Measurements from ENCODE around the gene UBE2H. TPM values are rescaled to one million over a fixed set of nuclear protein-coding genes. Genes with fewer than 3 reads are reported as not detected.
"Not testable (repeated sequence)": the region's sequence is repeated elsewhere in the genome, so short reads cannot be mapped to it uniquely, and the experiment has no call there.

UBE2H gene
- total RNA-seq, 1 experiment from 2014 or later: 115 TPM

- H3K36me3 Mint-ChIP-seq (ENCODE audit: insufficient read depth, unreplicated experiment): peaks cover 33% of the 10 kb centered on the region
- no peaks in the 10 kb centered on the region for H3K27me3 Mint-ChIP-seq (ENCODE audit: unreplicated experiment)
- H3K9me3 Mint-ChIP-seq (ENCODE audit: low read depth, unreplicated experiment): peaks cover 3% of the 10 kb centered on the region
- TF ChIP-seq CTCF (IDR thresholded peaks at IDR 0.05; ENCODE audit: unreplicated experiment): no peak
- no TSS peak for BruUV-seq (replicated peaks)
- DNase-seq: no peak
- CTCF ChIA-PET: interaction anchor here (0.6 kb wide), 2 partner anchors 8 to 11 kb away, joined by 3 to 5 read pairs; no protein-coding TSS in a partner anchor
- no peak overlapping the region for H3K27ac Mint-ChIP-seq (ENCODE audit: unreplicated experiment)
- no peak overlapping the region for H3K4me3 Mint-ChIP-seq (ENCODE audit: low read depth, unreplicated experiment)
- intact Hi-C loops (cut with micrococcal nuclease; ENCODE audit: unreplicated experiment): no loop called here
- peaks cover 69% of the 10 kb centered on the region for H3K4me1 Mint-ChIP-seq (ENCODE audit: low read depth, unreplicated experiment)
Observed at GRCh38 chr7:129902788-129903422, 49.9 kb downstream of the UBE2H start.

- DNase-seq: no peak
- no peaks in the 10 kb centered on the region for H3K9me3 Mint-ChIP-seq (ENCODE audit: low read depth, unreplicated experiment)
- H3K27ac Mint-ChIP-seq (ENCODE audit: unreplicated experiment): no peak overlapping the region
- intact Hi-C loops (cut with micrococcal nuclease; ENCODE audit: unreplicated experiment): no loop called here
- H3K4me3 Mint-ChIP-seq (ENCODE audit: low read depth, unreplicated experiment): no peak overlapping the region
- peaks cover 28% of the 10 kb centered on the region for H3K36me3 Mint-ChIP-seq (ENCODE audit: insufficient read depth, unreplicated experiment)
- H3K27me3 Mint-ChIP-seq (ENCODE audit: unreplicated experiment): no peaks in the 10 kb centered on the region
- no peak for TF ChIP-seq CTCF (IDR thresholded peaks at IDR 0.05; ENCODE audit: unreplicated experiment)
- CTCF ChIA-PET: interaction anchor here (0.6 kb wide), 1 partner anchor 55 kb away, joined by 3 read pairs; no protein-coding TSS in a partner anchor
- no TSS peak for BruUV-seq (replicated peaks)
- H3K4me1 Mint-ChIP-seq (ENCODE audit: low read depth, unreplicated experiment): peaks cover 61% of the 10 kb centered on the region
Observed at GRCh38 chr7:129898502-129899160, 54.1 kb downstream of the UBE2H start.

- Mint-ChIP-seq H3K9me3 (ENCODE audit: low read depth, unreplicated experiment) (no peaks in the 10 kb centered on the region), H3K4me1 (ENCODE audit: low read depth, unreplicated experiment) (peaks cover 67% of the 10 kb centered on the region), H3K36me3 (ENCODE audit: insufficient read depth, unreplicated experiment) (peaks cover 28% of the 10 kb centered on the region), H3K27ac (ENCODE audit: unreplicated experiment) (no peak overlapping the region), H3K4me3 (ENCODE audit: low read depth, unreplicated experiment) (no peak overlapping the region), H3K27me3 (ENCODE audit: unreplicated experiment) (no peaks in the 10 kb centered on the region)
- intact Hi-C loops (cut with micrococcal nuclease; ENCODE audit: unreplicated experiment): no loop called here
- CTCF ChIA-PET: no interaction called here
- TF ChIP-seq CTCF (IDR thresholded peaks at IDR 0.05; ENCODE audit: unreplicated experiment): no peak
- BruUV-seq (replicated peaks): no TSS peak
- DNase-seq: no peak
Observed at GRCh38 chr7:129898007-129898406, 54.8 kb downstream of the UBE2H start.

GRCh38 chr7:129896568-129897382 lies 56.0 kb downstream of the UBE2H start:
- CTCF ChIA-PET: interaction anchor here (0.6 to 1.2 kb wide), 3 partner anchors 10 to 112 kb away, joined by 3 to 10 read pairs (median 6); no protein-coding TSS in a partner anchor
- Mint-ChIP-seq H3K27ac (ENCODE audit: unreplicated experiment) (peak overlapping the region; percentile 39), H3K4me1 (ENCODE audit: low read depth, unreplicated experiment) (peaks cover 68% of the 10 kb centered on the region), H3K27me3 (ENCODE audit: unreplicated experiment) (no peaks in the 10 kb centered on the region), H3K9me3 (ENCODE audit: low read depth, unreplicated experiment) (no peaks in the 10 kb centered on the region), H3K4me3 (ENCODE audit: low read depth, unreplicated experiment) (no peak overlapping the region), H3K36me3 (ENCODE audit: insufficient read depth, unreplicated experiment) (peaks cover 27% of the 10 kb centered on the region)
- TF ChIP-seq CTCF (IDR thresholded peaks at IDR 0.05; ENCODE audit: unreplicated experiment): no peak
- intact Hi-C loops (cut with micrococcal nuclease; ENCODE audit: unreplicated experiment): no loop called here
- DNase-seq: no peak
- no TSS peak for BruUV-seq (replicated peaks)

GRCh38 chr7:129894184-129894583 lies 58.6 kb downstream of the UBE2H start:
- intact Hi-C loops (cut with micrococcal nuclease; ENCODE audit: unreplicated experiment); DNase-seq; H3K27ac Mint-ChIP-seq (ENCODE audit: unreplicated experiment); H3K4me3 Mint-ChIP-seq (ENCODE audit: low read depth, unreplicated experiment); H3K27me3 Mint-ChIP-seq (ENCODE audit: unreplicated experiment); BruUV-seq (replicated peaks); H3K9me3 Mint-ChIP-seq (ENCODE audit: low read depth, unreplicated experiment): not testable (repeated sequence)
- CTCF ChIA-PET: interaction anchor here (0.6 to 1.4 kb wide), 3 partner anchors 10 to 246 kb away, joined by 3 to 5 read pairs (median 3); no protein-coding TSS in a partner anchor
- peaks cover 56% of the 10 kb centered on the region for H3K4me1 Mint-ChIP-seq (ENCODE audit: low read depth, unreplicated experiment)
- peaks cover 15% of the 10 kb centered on the region for H3K36me3 Mint-ChIP-seq (ENCODE audit: insufficient read depth, unreplicated experiment)
